DND-41 (cell line): ENCODE data around the gene SGMS1.

Experiments
- EZH2 ChIP-seq: IDR thresholded peaks from 3 replicates; pipeline ENCODE4 v1.6.1; 2012; ENCODE audit warnings: borderline replicate concordance, low read depth, mild to moderate bottlenecking, moderate library complexity, low read length, inconsistent platforms; ENCODE audit not compliant: severe bottlenecking
- TF ChIP-seq, protein P1 (sequence below): IDR thresholded peaks from 2 replicates; pipeline ENCODE4 v1.5.1; 2012; ENCODE audit warnings: borderline replicate concordance, low read length, moderate library complexity, mild to moderate bottlenecking; ENCODE audit not compliant: poor library complexity, severe bottlenecking; ENCODE audit errors: extremely low read depth

DNA sequence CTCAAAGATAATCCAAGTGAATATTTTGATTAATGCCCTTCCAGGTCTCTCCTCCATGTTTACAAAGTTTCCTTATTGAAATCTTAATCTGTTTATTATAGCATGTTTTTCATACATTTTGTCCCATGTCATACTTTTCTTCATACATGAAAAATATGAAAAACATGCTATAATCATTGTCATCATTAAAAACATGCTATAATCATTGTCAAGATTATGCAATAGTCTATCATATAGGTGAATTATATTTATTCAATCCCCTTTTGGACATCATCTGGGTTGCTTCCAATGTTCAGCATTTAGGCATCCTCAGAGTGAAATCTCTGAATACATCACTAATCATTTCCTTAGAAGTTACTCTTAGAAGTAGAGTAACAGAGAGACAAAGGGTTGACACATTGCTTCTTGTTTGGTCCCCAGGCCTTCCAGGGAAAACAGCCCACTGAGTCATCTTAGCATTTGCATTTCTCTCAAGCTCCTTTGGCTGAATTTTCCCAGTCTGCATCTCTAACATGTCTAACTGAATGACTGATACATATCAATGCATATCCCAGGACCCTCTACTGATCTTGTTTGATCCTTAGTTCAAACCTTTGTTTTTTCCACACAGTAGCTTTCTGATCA, 87.0 kb downstream of the SGMS1 start:
- TF ChIP-seq, protein P1, sequence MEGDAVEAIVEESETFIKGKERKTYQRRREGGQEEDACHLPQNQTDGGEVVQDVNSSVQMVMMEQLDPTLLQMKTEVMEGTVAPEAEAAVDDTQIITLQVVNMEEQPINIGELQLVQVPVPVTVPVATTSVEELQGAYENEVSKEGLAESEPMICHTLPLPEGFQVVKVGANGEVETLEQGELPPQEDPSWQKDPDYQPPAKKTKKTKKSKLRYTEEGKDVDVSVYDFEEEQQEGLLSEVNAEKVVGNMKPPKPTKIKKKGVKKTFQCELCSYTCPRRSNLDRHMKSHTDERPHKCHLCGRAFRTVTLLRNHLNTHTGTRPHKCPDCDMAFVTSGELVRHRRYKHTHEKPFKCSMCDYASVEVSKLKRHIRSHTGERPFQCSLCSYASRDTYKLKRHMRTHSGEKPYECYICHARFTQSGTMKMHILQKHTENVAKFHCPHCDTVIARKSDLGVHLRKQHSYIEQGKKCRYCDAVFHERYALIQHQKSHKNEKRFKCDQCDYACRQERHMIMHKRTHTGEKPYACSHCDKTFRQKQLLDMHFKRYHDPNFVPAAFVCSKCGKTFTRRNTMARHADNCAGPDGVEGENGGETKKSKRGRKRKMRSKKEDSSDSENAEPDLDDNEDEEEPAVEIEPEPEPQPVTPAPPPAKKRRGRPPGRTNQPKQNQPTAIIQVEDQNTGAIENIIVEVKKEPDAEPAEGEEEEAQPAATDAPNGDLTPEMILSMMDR, result no peak
- TF ChIP-seq EZH2, result no peak
